KG1 (cell line): ENCODE measurements around the gene MGA.

Source experiments
- DNase-seq: peaks from one replicate; lab custom pipeline; 2025; lab: John Stamatoyannopoulos, UW

The MGA gene

DNA sequence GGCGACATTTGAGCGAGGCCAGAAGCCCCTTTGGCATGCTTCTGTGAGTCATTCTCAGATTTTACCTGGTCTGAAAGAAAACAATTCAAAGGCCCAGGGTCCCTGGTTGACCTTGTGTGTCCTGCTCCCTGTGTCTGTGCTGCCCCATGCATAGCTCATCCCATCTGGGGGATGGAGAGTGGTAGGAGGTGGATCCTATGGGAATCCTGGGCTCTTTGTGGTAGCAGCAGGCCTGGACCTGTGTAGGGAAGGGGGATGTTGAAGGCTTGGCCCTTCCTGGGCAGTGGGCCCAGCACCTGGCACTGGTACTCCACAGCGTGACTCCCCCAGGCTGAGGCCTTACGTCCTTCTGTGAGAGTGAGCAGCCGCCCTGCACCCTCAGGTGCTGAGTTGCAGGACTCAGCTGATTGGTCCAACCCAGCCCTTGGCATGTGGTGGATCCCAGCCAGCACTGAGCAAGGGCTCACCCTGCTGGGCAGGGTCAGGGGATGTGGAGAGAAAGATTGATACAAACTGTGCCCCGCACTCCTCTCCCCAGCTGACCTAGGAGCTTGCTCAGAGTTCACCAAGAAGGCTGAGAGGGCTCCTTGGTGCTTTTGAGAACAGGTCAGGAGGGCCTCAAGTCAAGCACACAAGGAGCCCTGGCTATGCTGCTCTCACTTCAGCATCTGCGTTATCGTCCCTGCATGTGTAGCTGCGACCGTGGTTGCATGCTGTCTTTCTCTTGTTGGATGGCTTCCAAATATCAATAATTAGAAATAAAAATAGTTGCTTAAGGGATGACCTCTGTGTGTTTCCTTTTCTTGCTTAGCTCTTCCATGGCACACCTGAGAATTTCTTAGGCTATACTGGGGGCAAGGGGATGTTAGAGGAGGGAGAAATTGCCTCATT is 146.3 kb downstream of the MGA start:
- no peak for DNase-seq

DNA sequence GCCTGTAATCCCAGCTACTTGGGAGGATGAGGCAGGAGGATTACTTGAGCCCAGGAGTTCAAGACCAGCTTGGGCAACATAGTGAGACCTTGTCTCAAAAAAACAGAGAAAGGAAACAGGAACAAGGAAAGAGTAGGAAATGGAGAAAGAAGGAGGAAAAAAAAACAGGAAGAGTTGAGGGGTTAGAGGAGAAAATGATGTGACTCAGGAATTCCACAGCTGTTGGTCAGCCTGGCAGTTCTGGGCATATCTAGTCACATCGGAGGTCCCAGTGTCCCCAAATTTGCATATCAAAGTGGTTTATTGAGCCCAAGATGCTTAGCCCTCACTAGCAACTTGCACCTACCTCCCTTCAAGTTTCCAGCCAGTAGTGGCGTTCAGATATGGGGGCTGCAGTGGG is 148.9 kb downstream of the MGA start:
- no peak for DNase-seq

DNA sequence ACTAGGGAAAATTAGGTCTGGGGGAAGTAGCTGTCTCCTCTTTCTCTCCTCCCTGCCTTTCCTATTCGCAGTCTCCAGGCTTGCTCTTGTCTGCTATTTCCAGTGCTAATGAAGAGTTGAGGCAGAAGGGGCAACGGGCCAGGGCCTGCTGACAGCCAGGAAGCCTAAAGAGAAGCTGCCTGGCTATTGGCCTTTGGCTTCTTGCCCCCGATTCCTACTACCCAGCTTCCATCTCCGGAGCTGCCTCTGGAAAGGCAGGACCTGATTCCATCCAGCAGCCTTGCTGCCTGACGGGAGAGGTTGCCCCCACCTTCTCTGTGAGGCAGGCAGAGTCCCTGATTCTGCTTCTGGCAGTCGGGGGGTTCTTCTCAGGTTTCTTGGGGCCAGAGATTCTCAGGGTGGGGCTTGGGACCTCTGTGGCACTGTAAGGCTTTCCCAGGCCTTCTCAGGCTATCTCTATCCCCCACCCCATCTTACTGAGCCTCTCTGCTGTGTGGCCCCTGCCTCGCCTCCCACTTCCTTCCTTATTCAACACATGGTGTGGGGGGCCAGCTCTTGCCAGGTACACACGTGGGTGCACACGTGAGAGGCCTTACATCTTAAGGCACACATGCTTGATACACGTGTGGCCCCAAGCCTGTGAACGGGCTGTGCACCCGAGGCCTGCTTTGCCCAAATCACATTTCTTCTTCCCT is 149.5 kb downstream of the MGA start:
- no peak for DNase-seq

DNA sequence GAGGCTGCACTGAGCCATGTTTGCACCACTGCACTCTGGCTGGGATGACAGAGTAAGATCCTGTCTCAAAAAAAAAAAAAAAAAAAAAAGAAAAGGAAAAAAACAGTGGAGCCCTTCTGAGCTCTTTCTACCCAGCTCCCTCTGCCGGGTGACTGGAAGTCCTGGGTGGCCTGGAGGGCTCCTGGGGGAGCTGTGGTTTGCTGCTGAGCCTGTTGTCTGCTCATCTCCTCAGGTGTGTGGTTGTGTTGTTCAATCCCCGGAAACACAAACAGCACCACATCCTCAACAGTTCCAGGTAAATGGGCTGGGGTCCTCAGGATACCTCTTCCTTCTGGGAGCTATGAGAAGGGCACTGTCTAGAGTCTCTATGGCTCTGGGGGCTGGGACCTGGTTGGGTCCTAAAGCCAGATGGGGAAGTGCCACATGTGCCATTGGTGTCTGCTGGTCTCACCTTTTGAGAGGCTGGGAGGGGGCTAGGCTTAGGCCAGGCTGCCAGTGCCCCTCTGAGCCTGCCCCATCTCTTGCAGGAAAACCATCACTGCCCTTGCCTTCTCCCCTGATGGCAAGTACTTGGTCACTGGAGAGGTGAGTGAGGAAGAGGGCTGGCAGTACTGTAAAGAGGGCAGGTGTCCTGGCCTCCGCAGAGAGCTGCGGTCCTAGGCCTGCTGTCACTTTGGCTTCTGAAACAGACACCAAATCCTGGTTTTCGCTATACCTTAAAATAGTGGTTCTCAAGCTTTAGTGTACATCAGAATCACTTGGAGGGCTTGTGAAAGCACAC is 150.6 kb downstream of the MGA start:
- no peak for DNase-seq

DNA sequence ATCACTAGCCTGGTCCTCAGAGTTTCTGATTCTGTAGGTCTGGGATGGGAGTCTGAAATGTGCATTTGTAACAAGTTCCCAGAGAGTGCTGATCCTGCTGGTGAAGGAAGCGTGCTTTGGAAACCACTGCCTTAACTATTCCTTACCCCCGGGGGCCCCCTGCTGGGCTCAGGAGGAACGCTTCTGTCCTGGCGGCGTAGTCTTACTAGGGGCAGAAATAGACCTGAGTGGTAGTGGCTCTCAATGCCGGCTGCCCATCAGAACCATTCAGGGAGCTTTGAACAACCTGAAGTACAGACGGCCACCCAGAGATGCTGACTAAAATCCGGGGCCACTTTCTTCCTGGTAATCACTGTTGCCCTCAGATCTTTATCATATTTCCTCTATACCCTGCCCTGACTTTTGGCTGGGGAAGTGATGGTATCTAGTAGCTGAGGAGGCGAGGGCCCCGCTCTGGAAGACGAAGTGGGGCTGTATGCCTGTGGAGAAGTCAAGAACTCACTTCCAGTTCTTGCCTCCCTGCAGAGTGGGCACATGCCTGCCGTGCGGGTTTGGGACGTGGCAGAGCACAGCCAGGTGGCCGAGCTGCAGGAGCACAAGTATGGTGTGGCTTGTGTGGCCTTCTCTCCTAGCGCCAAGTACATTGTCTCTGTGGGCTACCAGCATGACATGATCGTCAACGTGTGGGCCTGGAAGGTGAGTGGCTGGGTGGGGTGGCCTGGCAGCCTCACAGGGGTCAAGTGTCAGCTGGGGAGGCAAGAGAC is 151.4 kb downstream of the MGA start:
- peak; percentile 51 for DNase-seq

DNA sequence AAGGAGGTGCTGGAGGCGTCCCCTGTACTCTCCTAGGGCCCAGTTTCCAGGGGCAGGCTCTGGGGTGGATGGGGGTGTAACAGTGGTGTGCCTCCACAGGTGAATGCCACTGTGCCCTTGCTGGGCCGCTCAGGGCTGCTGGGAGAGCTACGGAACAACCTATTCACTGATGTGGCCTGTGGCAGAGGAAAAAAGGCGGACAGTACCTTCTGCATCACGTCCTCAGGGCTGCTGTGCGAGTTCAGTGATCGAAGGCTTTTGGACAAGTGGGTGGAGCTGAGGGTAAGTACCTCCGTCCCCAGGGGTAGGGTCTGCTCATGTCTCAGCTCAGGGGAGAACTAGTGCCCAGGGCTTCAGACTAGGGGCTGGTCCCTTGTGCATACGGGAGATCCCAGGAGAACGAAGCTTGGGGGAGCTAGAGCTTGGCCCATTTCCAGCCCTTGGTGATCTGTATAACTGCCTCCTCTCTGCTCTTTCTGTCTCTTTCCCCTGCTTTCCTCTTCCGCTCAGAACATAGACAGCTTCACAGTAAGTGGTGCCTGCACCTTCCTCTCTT is 152.7 kb downstream of the MGA start:
- DNase-seq = no peak

DNA sequence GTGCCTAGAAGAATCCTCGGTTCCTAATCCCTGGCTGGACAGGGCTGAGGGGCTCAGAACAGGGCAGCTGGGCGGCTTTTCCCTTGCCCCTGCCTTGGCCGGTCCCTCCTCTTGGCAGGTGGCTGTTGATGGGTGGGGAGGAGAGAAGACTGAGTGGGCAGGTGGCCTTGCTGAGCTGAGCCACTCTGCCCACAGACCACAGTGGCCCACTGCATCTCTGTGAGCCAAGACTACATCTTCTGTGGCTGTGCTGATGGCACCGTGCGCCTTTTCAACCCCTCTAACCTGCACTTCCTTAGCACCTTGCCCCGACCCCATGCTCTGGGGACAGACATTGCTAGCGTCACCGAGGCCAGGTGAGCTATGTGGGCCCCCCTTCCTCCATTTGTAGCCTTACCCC is 153.2 kb downstream of the MGA start:
- no peak for DNase-seq

DNA sequence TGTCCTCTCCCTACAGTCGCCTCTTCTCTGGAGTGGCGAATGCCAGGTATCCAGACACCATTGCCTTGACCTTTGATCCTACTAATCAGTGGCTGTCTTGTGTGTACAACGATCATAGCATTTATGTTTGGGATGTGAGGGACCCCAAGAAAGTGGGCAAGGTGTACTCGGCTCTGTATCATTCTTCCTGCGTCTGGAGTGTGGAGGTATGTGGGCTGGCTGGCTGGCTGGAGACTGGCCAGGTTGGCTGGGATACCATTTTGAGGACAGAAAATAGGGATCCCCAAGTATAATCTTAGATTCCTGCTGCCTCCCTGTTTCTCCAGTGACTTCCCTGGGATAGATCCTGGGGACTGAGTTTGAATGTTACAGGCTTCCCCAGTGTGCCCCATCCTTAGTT is 154.3 kb downstream of the MGA start:
- DNase-seq = no peak

DNA sequence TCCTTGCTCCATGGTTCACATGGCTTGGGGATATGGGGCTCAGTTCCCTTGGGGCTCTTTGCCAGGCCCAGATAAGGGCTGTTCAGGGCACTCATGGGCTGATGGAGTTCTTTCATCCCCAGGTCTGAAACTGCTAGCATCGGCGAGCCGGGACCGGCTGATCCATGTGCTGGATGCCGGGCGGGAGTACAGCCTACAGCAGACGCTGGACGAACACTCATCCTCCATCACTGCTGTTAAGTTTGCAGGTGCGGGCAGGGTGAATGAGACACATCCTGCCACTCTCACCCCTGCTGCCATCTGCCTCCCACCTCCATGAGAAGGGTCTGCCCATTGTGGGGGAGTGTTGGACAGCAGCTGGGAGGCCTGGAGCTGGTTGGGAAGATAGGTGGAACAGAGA is 156.6 kb downstream of the MGA start:
- DNase-seq = no peak

DNA sequence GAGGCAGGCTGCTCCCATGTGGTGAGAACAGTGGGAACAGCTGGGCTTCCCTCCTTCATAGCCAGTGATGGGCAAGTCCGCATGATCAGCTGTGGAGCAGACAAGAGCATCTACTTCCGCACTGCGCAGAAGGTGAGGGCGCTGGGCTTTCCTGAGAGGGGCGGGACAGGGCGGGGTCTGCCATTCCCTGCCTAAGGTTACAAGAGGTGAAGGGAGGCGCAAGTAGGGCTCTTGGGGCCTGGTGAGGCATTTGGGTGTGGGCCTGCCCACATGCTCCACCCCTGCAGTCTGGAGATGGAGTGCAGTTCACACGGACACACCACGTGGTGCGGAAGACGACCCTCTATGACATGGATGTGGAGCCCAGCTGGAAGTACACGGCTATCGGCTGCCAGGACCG is 157.1 kb downstream of the MGA start:
- DNase-seq = no peak

DNA sequence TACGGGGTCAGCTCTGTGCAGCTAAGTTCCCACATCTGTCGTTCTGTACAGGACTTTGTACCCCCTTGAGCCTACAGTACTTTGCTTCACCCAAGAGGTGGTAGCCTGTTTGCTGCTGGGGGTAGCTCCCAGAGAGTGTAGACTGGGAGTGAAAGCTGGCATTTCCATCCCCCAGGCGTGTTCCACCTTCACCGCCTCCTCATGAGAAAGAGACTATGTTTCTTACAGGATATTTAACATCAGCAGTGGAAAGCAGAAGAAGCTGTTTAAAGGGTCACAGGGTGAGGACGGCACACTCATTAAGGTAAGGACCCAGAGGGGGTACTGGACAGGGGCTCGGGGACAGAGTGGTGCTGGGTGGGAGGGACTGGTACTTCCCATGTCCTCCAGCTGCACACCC is 157.6 kb downstream of the MGA start:
- no peak for DNase-seq

DNA sequence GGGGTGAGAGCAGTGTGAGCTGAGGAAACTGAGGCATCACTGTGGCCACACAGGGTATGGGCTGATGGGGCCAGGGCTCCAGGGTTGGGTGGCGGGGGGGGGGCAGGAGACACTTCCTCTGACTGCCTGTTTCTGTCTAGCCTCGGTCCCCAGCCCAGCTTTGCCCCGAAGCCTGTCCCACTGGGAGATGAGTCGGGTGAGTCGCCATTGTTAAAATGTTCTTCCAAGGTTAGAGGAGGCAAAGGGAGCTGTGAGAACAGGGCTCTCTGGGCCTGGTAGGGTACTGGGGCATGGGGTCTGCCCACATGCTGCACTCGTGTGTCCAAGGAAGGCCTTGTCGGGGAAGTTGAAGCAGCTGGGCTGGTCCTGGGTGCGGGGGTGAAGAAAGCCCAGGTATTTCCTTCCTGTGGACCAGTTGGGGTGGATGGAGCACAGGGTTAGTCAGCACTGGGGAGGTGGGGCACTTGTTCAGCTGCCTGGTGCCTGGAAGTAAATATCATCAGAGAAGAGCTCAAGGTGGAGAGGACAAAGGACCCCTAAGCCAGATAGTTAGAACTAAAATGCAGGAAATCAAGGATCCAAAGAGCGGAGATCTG is 159.3 kb downstream of the MGA start:
- no peak for DNase-seq

DNA sequence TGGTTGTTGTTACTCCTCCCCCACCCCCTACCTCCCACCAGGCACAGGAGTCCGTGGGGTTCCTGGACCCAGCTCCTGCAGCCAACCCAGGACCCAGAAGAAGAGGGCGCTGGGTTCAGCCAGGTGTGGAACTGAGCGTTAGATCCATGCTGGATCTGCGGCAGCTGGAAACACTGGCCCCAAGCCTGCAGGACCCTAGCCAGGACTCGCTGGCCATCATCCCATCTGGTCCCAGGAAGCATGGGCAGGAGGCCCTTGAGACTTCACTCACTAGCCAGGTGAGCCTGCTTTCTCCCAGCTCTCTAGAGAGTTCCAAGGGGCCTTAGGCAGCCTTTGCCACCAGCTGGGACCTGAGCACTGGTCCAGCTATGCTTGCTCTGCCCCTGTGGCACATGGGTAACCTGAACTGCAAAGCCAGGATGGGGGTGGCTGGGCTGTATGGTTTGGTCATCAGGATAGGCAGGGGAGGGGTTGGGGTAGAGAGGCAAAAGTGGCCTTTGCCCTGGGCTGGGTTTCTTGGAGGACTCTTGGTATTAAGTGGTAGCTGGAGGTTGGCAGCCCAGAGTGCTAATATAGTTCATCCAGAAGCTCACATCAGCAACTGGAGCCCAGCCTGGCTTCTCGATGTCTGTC is 160.7 kb downstream of the MGA start:
- DNase-seq = no peak

DNA sequence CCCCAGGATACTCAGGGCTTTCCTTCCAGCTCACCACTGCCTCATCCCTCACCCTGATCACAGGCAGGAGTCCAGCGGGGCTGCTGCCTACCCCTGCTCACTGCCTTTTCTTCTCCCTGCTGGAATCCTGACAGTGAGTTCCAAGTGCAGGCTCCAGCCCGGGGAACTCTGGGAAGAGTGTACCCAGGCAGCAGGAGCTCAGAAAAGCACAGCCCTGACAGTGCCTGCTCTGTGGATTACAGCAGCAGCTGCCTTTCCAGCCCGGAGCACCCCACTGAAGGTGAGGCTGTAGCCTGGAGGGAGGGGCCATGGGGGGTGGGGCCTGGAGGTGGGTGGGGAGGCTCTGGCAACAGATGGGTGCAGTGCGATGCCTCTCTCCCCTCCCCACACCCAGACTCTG is 161.6 kb downstream of the MGA start:
- DNase-seq = no peak

DNA sequence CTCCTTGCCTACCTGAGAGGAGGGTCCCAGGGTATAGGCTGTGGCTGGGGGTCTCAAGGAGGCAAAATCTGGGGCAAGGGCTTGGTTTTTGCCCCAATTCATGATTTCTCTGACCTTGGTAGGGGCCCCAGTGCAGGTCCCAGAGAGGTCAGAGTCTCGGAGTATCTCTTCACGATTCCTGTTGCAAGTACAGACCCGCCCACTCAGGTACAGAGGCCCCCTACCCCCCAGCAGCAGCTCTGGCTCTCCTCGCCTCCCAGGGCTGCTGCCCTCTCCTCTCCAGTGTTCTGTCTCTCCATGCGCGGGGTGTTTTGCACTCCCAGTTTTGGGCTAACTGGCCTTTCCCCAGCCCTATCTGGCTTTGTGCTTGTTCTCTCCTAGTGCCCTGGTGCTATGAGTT is 162.3 kb downstream of the MGA start:
- no peak for DNase-seq
